AG10803 (cell line): Measurements from ENCODE around the gene SH3BP4.

Source experiments
- DNase-seq: peaks from one replicate; pipeline ENCODE4 v3.0.0; 2010; ENCODE audit warnings: low read depth
- H3K4me3 ChIP-seq: 2 replicates; pipeline ENCODE4 v1.5.1; 2011; ENCODE audit warnings: mild to moderate bottlenecking, low read length, control low read depth
- CTCF ChIP-seq: conservative IDR thresholded peaks from 2 replicates; pipeline ENCODE4 v1.5.1; 2011; ENCODE audit warnings: mild to moderate bottlenecking, low read length, control low read depth, inconsistent platforms

Gene SH3BP4

GRCh38 chr2:235021752-235022151 is 69.9 kb downstream of the SH3BP4 start:
- DNase-seq, result peak; percentile 93
- no peak; the same call in 1 of the 2 replicates for TF ChIP-seq CTCF

GRCh38 chr2:235024191-235024860 is 72.5 kb downstream of the SH3BP4 start:
- TF ChIP-seq CTCF, result no peak
- H3K4me3 ChIP-seq, result no peak overlapping the region
- DNase-seq, result peak; percentile 66

More at GRCh38 chr2:235021752-235022151, 69.9 kb downstream of the SH3BP4 start:
- H3K4me3 ChIP-seq, result no peak overlapping the region

- no peak overlapping the region for H3K4me3 ChIP-seq
- no peak for TF ChIP-seq CTCF
- peak; percentile 57 for DNase-seq
Measured at GRCh38 chr2:235024931-235025773, 73.3 kb downstream of the SH3BP4 start.

GRCh38 chr2:235025800-235026536 is 74.2 kb downstream of the SH3BP4 start:
- no peak for TF ChIP-seq CTCF
- no peak overlapping the region for H3K4me3 ChIP-seq
- peak; percentile 87 for DNase-seq

GRCh38 chr2:235026649-235027557 is 75.1 kb downstream of the SH3BP4 start:
- DNase-seq, result peak; percentile 73
- no peak for TF ChIP-seq CTCF
- peak overlapping the region; percentile 52; the same call in 1 of the 2 replicates for H3K4me3 ChIP-seq

GRCh38 chr2:235027558-235028214 is 75.9 kb downstream of the SH3BP4 start:
- DNase-seq, result peak; percentile 84
- TF ChIP-seq CTCF, result no peak
- peak overlapping the region; percentile 52 for H3K4me3 ChIP-seq
